Stimulated activated CD8-positive, alpha-beta memory T cell treated with anti-CD3 and anti-CD28 coated beads, Interleukin-7, amount 100 ng/mL, for 24 hours (primary cell): ENCODE measurements around the gene SLC25A26.

Experiments used
- DNase-seq: peaks from one replicate; pipeline ENCODE4 v3.0.0-alpha.2; 2020; ENCODE audit warnings: low read depth

Gene SLC25A26

GRCh38 chr3:66372681-66373350 is 152.0 kb downstream of the SLC25A26 start:
- DNase-seq, result no peak

- no peak for DNase-seq
Measured at GRCh38 chr3:66376568-66376967, 155.8 kb downstream of the SLC25A26 start.

GRCh38 chr3:66377800-66378199 is 157.0 kb downstream of the SLC25A26 start:
- no peak for DNase-seq

- DNase-seq, result no peak
Measured at GRCh38 chr3:66378256-66378655, 157.5 kb downstream of the SLC25A26 start.

- DNase-seq, result no peak
Measured at GRCh38 chr3:66379565-66379964, 158.8 kb downstream of the SLC25A26 start.

GRCh38 chr3:66380200-66380932 is 159.6 kb downstream of the SLC25A26 start:
- no peak for DNase-seq

- no peak for DNase-seq
Measured at GRCh38 chr3:66381626-66382025, 160.8 kb downstream of the SLC25A26 start.

GRCh38 chr3:66382142-66382541 is 161.3 kb downstream of the SLC25A26 start:
- no peak for DNase-seq

GRCh38 chr3:66383023-66383422 is 162.2 kb downstream of the SLC25A26 start:
- no peak for DNase-seq

- DNase-seq, result no peak
Measured at GRCh38 chr3:66383998-66384745, 163.4 kb downstream of the SLC25A26 start.

GRCh38 chr3:66385066-66385465 is 164.3 kb downstream of the SLC25A26 start:
- no peak for DNase-seq

- no peak for DNase-seq
Measured at GRCh38 chr3:66386011-66386924, 165.5 kb downstream of the SLC25A26 start.

GRCh38 chr3:66386925-66387650 is 166.3 kb downstream of the SLC25A26 start:
- DNase-seq, result no peak

- DNase-seq, result no peak
Measured at GRCh38 chr3:66390013-66390412, 169.2 kb downstream of the SLC25A26 start.

- no peak for DNase-seq
Measured at GRCh38 chr3:66392512-66392911, 171.7 kb downstream of the SLC25A26 start.

GRCh38 chr3:66392966-66393332 is 172.1 kb downstream of the SLC25A26 start:
- DNase-seq, result no peak

- DNase-seq, result no peak
Measured at GRCh38 chr3:66393333-66394005, 172.7 kb downstream of the SLC25A26 start.

- DNase-seq, result no peak
Measured at GRCh38 chr3:66394019-66394752, 173.4 kb downstream of the SLC25A26 start.

GRCh38 chr3:66394753-66395249 is 174.0 kb downstream of the SLC25A26 start:
- DNase-seq, result no peak

- no peak for DNase-seq
Measured at GRCh38 chr3:66395635-66396034, 174.8 kb downstream of the SLC25A26 start.
